Measurements from ENCODE around the gene MAJIN. TPM values are rescaled to one million over a fixed set of nuclear protein-coding genes. Genes with fewer than 3 reads are reported as not detected.
A peak's percentile ranks its signal among the peaks of the same experiment; 100 is the strongest.
"Not testable (repeated sequence)": the region's sequence is repeated elsewhere in the genome, so short reads cannot be mapped to it uniquely, and the experiment has no call there.

The MAJIN gene
- total RNA-seq, 5 donors from 2014 or later (not counting 1 experiment from before 2014, with no cell fraction given): 0.44 to 1.8 (median 0.82) TPM; not detected in 1

- H3K27me3 Mint-ChIP-seq; H3K4me3 Mint-ChIP-seq; H3K4me3 ChIP-seq (ENCODE audit: control insufficient read depth in 1 of 2, extremely low read depth in 1 of 2, low read length in 1 of 2); ATAC-seq (replicated peaks in 1 of 4); H3K27ac Mint-ChIP-seq; H3K4me1 ChIP-seq (ENCODE audit: control insufficient read depth in 1 of 2, extremely low read depth in 1 of 2, insufficient read depth in 2 of 2, low read length in 2 of 2); CTCF ChIA-PET; H3K9me3 Mint-ChIP-seq; H3K9me3 ChIP-seq; H3K36me3 Mint-ChIP-seq; H3K4me1 Mint-ChIP-seq; H3K27ac ChIP-seq (ENCODE audit: low read length); DNase-seq; H3K36me3 ChIP-seq (ENCODE audit: control insufficient read depth in 2 of 2, extremely low read depth in 1 of 2, insufficient read depth in 1 of 2, low read length in 1 of 2); POLR2A ChIA-PET: not testable (repeated sequence)
- no CpG with 5 or more reads among the region's 3 CpGs for WGBS (ENCODE audit: insufficient coverage)
- peaks cover 0 to 22% of the 10 kb centered on the region in 2 experiments for H3K27me3 ChIP-seq (replicated peaks in 1 of 2; ENCODE audit: control insufficient read depth in 2 of 2, extremely low read depth in 1 of 2, insufficient read depth in 2 of 2, low read length in 1 of 2)
These were observed 32.1 kb upstream of the MAJIN start for GRCh38 chr11:65003968-65004367.

DNA sequence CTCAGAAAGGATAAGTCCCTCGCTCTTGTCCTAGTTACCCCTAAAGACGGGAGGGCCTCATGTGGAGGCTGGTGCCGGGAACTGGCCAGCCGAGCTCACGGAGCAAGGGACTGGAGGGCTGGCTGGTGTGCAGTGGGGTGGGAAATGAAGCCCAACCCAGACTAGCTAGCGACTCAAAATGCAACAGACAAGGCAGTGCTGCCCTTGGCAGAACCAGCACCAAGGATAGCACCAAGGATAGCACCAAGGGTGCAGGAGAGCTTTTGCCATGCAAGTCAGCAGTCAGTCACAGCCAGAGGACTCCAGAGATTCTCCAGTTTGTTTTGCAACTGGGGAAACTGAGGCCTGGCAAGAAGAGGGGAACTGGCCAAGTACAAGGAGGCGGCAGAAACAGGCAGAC is 31.4 kb upstream of the MAJIN start:
- no peak overlapping the region for H3K4me3 ChIP-seq (ENCODE audit: control insufficient read depth in 1 of 2, extremely low read depth in 1 of 2, low read length in 1 of 2)
- Mint-ChIP-seq H3K4me3 (no peak overlapping the region), H3K4me1 (peaks cover 6 to 7% (median 7%) of the 10 kb centered on the region in 3 donors), H3K36me3 (no peaks in the 10 kb centered on the region), H3K9me3 (no peaks in the 10 kb centered on the region), H3K27me3 (no peaks in the 10 kb centered on the region), H3K27ac (no peak overlapping the region)
- CTCF ChIA-PET: no interaction called here
- H3K27ac ChIP-seq (ENCODE audit: low read length): no peak overlapping the region
- DNase-seq: no peak
- H3K4me1 ChIP-seq (ENCODE audit: control insufficient read depth in 1 of 2, extremely low read depth in 1 of 2, insufficient read depth in 2 of 2, low read length in 2 of 2): peaks cover 0 to 7% of the 10 kb centered on the region in 2 experiments
- no peaks in the 10 kb centered on the region for H3K9me3 ChIP-seq
- POLR2A ChIA-PET: no interaction called here
- 78% methylated on average over 5 of the region's 7 CpGs for WGBS (ENCODE audit: insufficient coverage)
- no peak for ATAC-seq (replicated peaks in 1 of 4)
- no peaks in the 10 kb centered on the region for H3K36me3 ChIP-seq (ENCODE audit: control insufficient read depth in 2 of 2, extremely low read depth in 1 of 2, insufficient read depth in 1 of 2, low read length in 1 of 2)
- peaks cover 0 to 22% of the 10 kb centered on the region in 2 experiments for H3K27me3 ChIP-seq (replicated peaks in 1 of 2; ENCODE audit: control insufficient read depth in 2 of 2, extremely low read depth in 1 of 2, insufficient read depth in 2 of 2, low read length in 1 of 2)

GRCh38 chr11:65002706-65003105 is 30.8 kb upstream of the MAJIN start:
- Mint-ChIP-seq H3K36me3 (no peaks in the 10 kb centered on the region), H3K4me1 (peaks cover 8 to 10% (median 9%) of the 10 kb centered on the region in 3 donors), H3K27me3 (no peaks in the 10 kb centered on the region), H3K9me3 (no peaks in the 10 kb centered on the region), H3K27ac (no peak overlapping the region), H3K4me3 (no peak overlapping the region)
- Histone ChIP-seq H3K27me3 (replicated peaks in 1 of 2; ENCODE audit: control insufficient read depth in 2 of 2, extremely low read depth in 1 of 2, insufficient read depth in 2 of 2, low read length in 1 of 2) (peaks cover 0 to 22% of the 10 kb centered on the region in 2 experiments), H3K4me1 (ENCODE audit: control insufficient read depth in 1 of 2, extremely low read depth in 1 of 2, insufficient read depth in 2 of 2, low read length in 2 of 2) (peaks cover 0 to 7% of the 10 kb centered on the region in 2 experiments), H3K27ac (ENCODE audit: low read length) (no peak overlapping the region), H3K36me3 (ENCODE audit: control insufficient read depth in 2 of 2, extremely low read depth in 1 of 2, insufficient read depth in 1 of 2, low read length in 1 of 2) (no peaks in the 10 kb centered on the region), H3K4me3 (ENCODE audit: control insufficient read depth in 1 of 2, extremely low read depth in 1 of 2, low read length in 1 of 2) (no peak overlapping the region), H3K9me3 (no peaks in the 10 kb centered on the region)
- ChIA-PET CTCF (no interaction called here), POLR2A (no interaction called here)
- no peak for DNase-seq
- 93% methylated on average over 4 of the region's 5 CpGs for WGBS (ENCODE audit: insufficient coverage)
- no peak for ATAC-seq (replicated peaks in 1 of 4)

- Mint-ChIP-seq H3K27ac (no peak overlapping the region), H3K4me3 (no peak overlapping the region), H3K9me3 (no peaks in the 10 kb centered on the region), H3K27me3 (peaks cover 1 to 4% of the 10 kb centered on the region in 2 donors), H3K36me3 (no peaks in the 10 kb centered on the region), H3K4me1 (peaks cover 9 to 16% (median 12%) of the 10 kb centered on the region in 3 donors)
- Histone ChIP-seq H3K27ac (ENCODE audit: low read length) (no peak overlapping the region), H3K27me3 (replicated peaks in 1 of 2; ENCODE audit: control insufficient read depth in 2 of 2, extremely low read depth in 1 of 2, insufficient read depth in 2 of 2, low read length in 1 of 2) (peaks cover 0 to 37% of the 10 kb centered on the region in 2 experiments), H3K36me3 (ENCODE audit: control insufficient read depth in 2 of 2, extremely low read depth in 1 of 2, insufficient read depth in 1 of 2, low read length in 1 of 2) (no peaks in the 10 kb centered on the region), H3K9me3 (no peaks in the 10 kb centered on the region), H3K4me1 (ENCODE audit: control insufficient read depth in 1 of 2, extremely low read depth in 1 of 2, insufficient read depth in 2 of 2, low read length in 2 of 2) (peaks cover 0 to 7% of the 10 kb centered on the region in 2 experiments), H3K4me3 (ENCODE audit: control insufficient read depth in 1 of 2, extremely low read depth in 1 of 2, low read length in 1 of 2) (no peak overlapping the region)
- ChIA-PET POLR2A (no interaction called here), CTCF (interaction anchor here in 1 of 2 donors (0.6 kb wide), 1 partner anchor 80 kb away, joined by 4 read pairs; no protein-coding TSS in a partner anchor)
- WGBS (ENCODE audit: insufficient coverage): no CpG with 5 or more reads among the region's 1 CpG
- DNase-seq: no peak
- no peak for ATAC-seq (replicated peaks in 1 of 4)
These were observed 27.6 kb upstream of the MAJIN start for GRCh38 chr11:64999478-64999877.

- peaks cover 0 to 7% of the 10 kb centered on the region in 2 experiments for H3K4me1 ChIP-seq (ENCODE audit: control insufficient read depth in 1 of 2, extremely low read depth in 1 of 2, insufficient read depth in 2 of 2, low read length in 2 of 2)
- H3K27me3 Mint-ChIP-seq: peaks cover 1 to 4% of the 10 kb centered on the region in 2 donors
- ChIA-PET POLR2A (no interaction called here), CTCF (no interaction called here)
- no peaks in the 10 kb centered on the region for H3K36me3 ChIP-seq (ENCODE audit: control insufficient read depth in 2 of 2, extremely low read depth in 1 of 2, insufficient read depth in 1 of 2, low read length in 1 of 2)
- no peaks in the 10 kb centered on the region for H3K36me3 Mint-ChIP-seq
- H3K4me3 ChIP-seq (ENCODE audit: control insufficient read depth in 1 of 2, extremely low read depth in 1 of 2, low read length in 1 of 2): no peak overlapping the region
- H3K27ac ChIP-seq (ENCODE audit: low read length): no peak overlapping the region
- no peaks in the 10 kb centered on the region for H3K9me3 ChIP-seq
- DNase-seq (no peak), ATAC-seq (replicated peaks in 1 of 4) (peak in 1 of 4 experiments; percentile 24)
- H3K4me1 Mint-ChIP-seq: peaks cover 9 to 16% (median 12%) of the 10 kb centered on the region in 3 donors
- peak overlapping the region; percentile 41 to 83 for H3K27ac Mint-ChIP-seq
- no peaks in the 10 kb centered on the region for H3K9me3 Mint-ChIP-seq
- peak overlapping the region in 1 of 3 donors; percentile 15 for H3K4me3 Mint-ChIP-seq
- peaks cover 0 to 42% of the 10 kb centered on the region in 2 experiments for H3K27me3 ChIP-seq (replicated peaks in 1 of 2; ENCODE audit: control insufficient read depth in 2 of 2, extremely low read depth in 1 of 2, insufficient read depth in 2 of 2, low read length in 1 of 2)
- 86% methylated on average over 5 of the region's 9 CpGs for WGBS (ENCODE audit: insufficient coverage)
These were observed 27.0 kb upstream of the MAJIN start for GRCh38 chr11:64998690-64999431.

- DNase-seq (no peak), ATAC-seq (replicated peaks in 1 of 4) (no peak)
- H3K4me3 ChIP-seq (ENCODE audit: control insufficient read depth in 1 of 2, extremely low read depth in 1 of 2, low read length in 1 of 2): no peak overlapping the region
- Mint-ChIP-seq H3K4me3 (peak overlapping the region in 1 of 3 donors; percentile 15), H3K4me1 (peaks cover 9 to 16% (median 12%) of the 10 kb centered on the region in 3 donors), H3K27me3 (peaks cover 1 to 4% of the 10 kb centered on the region in 2 donors), H3K36me3 (no peaks in the 10 kb centered on the region), H3K9me3 (no peaks in the 10 kb centered on the region), H3K27ac (peak overlapping the region; percentile 41 to 83)
- no CpG with 5 or more reads among the region's 1 CpG for WGBS (ENCODE audit: insufficient coverage)
- H3K27ac ChIP-seq (ENCODE audit: low read length): no peak overlapping the region
- no peaks in the 10 kb centered on the region for H3K36me3 ChIP-seq (ENCODE audit: control insufficient read depth in 2 of 2, extremely low read depth in 1 of 2, insufficient read depth in 1 of 2, low read length in 1 of 2)
- CTCF ChIA-PET: no interaction called here
- H3K4me1 ChIP-seq (ENCODE audit: control insufficient read depth in 1 of 2, extremely low read depth in 1 of 2, insufficient read depth in 2 of 2, low read length in 2 of 2): peaks cover 0 to 7% of the 10 kb centered on the region in 2 experiments
- POLR2A ChIA-PET: no interaction called here
- H3K27me3 ChIP-seq (replicated peaks in 1 of 2; ENCODE audit: control insufficient read depth in 2 of 2, extremely low read depth in 1 of 2, insufficient read depth in 2 of 2, low read length in 1 of 2): peaks cover 0 to 35% of the 10 kb centered on the region in 2 experiments
- no peaks in the 10 kb centered on the region for H3K9me3 ChIP-seq
These were observed 26.2 kb upstream of the MAJIN start for GRCh38 chr11:64998141-64998540.

Measured in T-cell (primary cell).